Umbilical cord (tissue), 2 donors: ENCODE measurements around the gene TLE1. TPM values are rescaled to one million over a fixed set of nuclear protein-coding genes. Genes with fewer than 3 reads are reported as not detected.

Experiments
- DNase-seq: peaks from one replicate; pipeline ENCODE4 v3.0.0-alpha.2; 2015; ENCODE audit warnings: low spot score
- total RNA-seq: library from RNA; depleted of rRNA; stranded (reverse); fragments of >200 nt; gene quantifications from one replicate; pipeline ENCODE4 v1.2.3, GENCODE V29; 2014; ENCODE audit warnings: low replicate concordance; ENCODE audit not compliant: insufficient read depth

TLE1 gene
- total RNA-seq, 1 donor from 2014 or later: 44.8 TPM

GRCh38 chr9:81686614-81687520 lies 2.5 kb downstream of the TLE1 start:
- DNase-seq: peak; percentile 89

- DNase-seq: no peak
These were observed 3.4 kb downstream of the TLE1 start for GRCh38 chr9:81685763-81686613.

GRCh38 chr9:81684635-81685034 lies 4.7 kb downstream of the TLE1 start:
- no peak for DNase-seq

GRCh38 chr9:81683704-81684103 lies 5.6 kb downstream of the TLE1 start:
- no peak for DNase-seq

GRCh38 chr9:81683238-81683637 lies 6.1 kb downstream of the TLE1 start:
- DNase-seq: no peak

GRCh38 chr9:81682797-81683196 lies 6.5 kb downstream of the TLE1 start:
- DNase-seq: no peak

GRCh38 chr9:81682177-81682576 lies 7.2 kb downstream of the TLE1 start:
- DNase-seq: no peak

GRCh38 chr9:81680506-81680905 lies 8.8 kb downstream of the TLE1 start:
- no peak for DNase-seq

- DNase-seq: no peak
These were observed 9.3 kb downstream of the TLE1 start for GRCh38 chr9:81680006-81680405.

GRCh38 chr9:81678088-81678487 lies 11.3 kb downstream of the TLE1 start:
- DNase-seq: no peak

GRCh38 chr9:81676395-81676794 lies 13.0 kb downstream of the TLE1 start:
- DNase-seq: no peak

- no peak for DNase-seq
These were observed 16.0 kb downstream of the TLE1 start for GRCh38 chr9:81673310-81673709.

- DNase-seq: peak; percentile 68
These were observed 17.5 kb downstream of the TLE1 start for GRCh38 chr9:81671880-81672280.

- DNase-seq: no peak
These were observed 19.5 kb downstream of the TLE1 start for GRCh38 chr9:81669866-81670265.

- DNase-seq: no peak
These were observed 20.2 kb downstream of the TLE1 start for GRCh38 chr9:81669041-81669651.

GRCh38 chr9:81666123-81666522 lies 23.2 kb downstream of the TLE1 start:
- no peak for DNase-seq

- peak; percentile 46 for DNase-seq
These were observed 23.9 kb downstream of the TLE1 start for GRCh38 chr9:81665322-81665871.

- no peak for DNase-seq
These were observed 24.6 kb downstream of the TLE1 start for GRCh38 chr9:81664638-81665222.

GRCh38 chr9:81661339-81661738 lies 28.0 kb downstream of the TLE1 start:
- DNase-seq: peak; percentile 8

- DNase-seq: no peak
These were observed 32.4 kb downstream of the TLE1 start for GRCh38 chr9:81656871-81657337.

- DNase-seq: no peak
These were observed 33.3 kb downstream of the TLE1 start for GRCh38 chr9:81656004-81656403.
